IPS DF 19.7 (cell line): ENCODE results near the gene TIMP4.

ENCODE experiments used
- DNase-seq: peaks from one replicate; pipeline ENCODE4 v3.0.0-alpha.2; 2013; ENCODE audit warnings: low read depth, low spot score

TIMP4 gene

DNA sequence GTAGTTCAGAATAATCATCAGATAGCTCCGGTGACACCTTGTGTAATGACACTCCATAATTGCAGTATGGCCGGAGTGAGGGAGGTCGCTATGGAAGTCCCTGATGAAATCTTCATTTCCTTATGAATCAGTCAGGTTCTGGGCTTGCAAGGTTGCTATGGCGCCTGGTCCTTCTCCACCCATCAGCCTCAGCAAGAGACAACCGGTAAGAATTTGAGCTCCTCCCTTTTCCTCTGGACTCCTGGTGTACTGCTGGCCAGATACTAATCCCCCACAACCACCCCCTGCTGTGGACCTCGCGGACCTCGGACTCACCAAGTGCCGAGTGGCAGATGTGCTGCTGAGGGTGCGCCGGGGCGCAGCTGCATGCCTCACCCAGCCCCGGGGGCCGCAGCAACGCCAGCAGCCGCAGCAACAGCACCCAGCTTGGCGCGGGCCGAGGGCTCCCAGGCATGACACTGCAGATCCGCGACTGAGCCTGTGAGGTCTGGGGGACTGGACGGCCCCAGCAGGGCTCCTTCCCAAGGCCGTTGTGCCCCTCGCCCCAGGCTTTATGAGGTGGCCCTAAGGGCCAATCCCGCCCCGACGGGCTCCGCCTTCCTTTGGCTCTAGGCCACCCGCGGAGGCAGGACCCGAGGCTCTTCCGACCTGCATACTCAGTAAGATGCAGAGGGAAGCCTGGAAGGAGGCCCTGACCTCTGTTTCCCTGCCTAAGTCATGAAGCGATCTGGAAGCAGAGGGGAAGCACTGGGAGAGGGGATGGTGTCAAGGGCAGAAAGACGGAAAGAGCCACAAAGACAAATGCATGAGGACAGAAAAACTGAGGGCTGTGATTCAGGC lies at the start of gene TIMP4:
Gene TIMP4, minus strand, starts transcription at position 526 of the 840 bp plus-strand sequence. Its CDS starts 72 bp downstream, at position 454.
- no peak for DNase-seq

DNA sequence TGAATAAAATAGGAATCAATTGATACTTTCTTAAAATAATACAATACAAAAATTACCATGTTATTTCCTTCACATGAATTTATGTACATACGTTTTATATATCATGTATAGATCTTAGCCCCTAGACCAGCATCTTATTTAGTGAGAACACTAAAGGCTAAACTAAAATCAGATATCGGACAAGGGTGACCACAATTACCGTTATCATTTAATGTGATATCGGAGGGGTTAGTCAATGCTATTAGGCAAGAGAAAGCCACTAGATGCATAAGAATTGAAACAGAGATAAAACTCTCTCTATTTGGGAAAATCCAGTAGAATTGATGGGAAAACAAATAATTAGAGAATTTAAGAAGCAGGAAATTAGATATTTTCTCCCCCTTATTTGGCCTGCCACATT lies 46.5 kb upstream of the TIMP4 start:
- DNase-seq: no peak

DNA sequence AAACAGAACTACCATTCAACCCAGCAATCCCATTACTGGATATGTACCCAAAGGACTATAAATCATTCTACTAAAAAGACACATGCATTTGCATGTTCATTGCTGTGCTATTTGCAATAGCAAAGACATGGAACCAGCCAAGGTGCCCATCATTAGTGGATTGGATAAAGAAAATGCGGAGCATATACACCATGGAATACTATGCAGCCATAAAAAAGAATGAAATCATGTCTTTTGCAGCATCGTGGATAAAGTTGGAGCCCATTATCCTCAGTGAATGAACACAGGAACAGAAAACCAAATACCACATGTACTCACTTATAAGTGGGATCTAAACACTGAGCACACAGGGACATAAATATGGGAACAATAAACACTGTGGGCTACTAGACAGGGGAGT lies 43.1 kb upstream of the TIMP4 start:
- no peak for DNase-seq

GRCh38 chr3:12198301-12198700 lies 39.6 kb upstream of the TIMP4 start:
- no peak for DNase-seq

DNA sequence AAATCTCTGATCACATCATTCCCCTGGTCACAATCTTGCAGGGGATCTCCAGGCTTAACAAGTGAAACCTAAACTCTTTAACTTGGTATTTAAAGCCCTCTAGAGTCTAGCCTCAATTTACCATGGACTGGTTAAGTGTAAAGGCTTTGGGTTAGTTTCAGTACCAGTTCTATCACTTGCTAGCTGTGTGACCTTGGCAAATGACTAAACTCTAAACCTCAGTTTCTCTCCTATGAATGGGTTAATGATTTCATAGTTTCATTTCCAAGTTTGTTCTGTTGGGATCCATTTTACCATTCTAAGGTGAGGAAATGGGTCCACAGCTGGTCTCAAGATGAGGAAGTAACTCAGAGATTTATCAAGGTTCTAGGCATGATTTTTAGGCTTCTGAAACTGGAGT lies 38.8 kb upstream of the TIMP4 start:
- no peak for DNase-seq

- DNase-seq: no peak
These were observed 38.0 kb upstream of the TIMP4 start for GRCh38 chr3:12196684-12197083.

DNA sequence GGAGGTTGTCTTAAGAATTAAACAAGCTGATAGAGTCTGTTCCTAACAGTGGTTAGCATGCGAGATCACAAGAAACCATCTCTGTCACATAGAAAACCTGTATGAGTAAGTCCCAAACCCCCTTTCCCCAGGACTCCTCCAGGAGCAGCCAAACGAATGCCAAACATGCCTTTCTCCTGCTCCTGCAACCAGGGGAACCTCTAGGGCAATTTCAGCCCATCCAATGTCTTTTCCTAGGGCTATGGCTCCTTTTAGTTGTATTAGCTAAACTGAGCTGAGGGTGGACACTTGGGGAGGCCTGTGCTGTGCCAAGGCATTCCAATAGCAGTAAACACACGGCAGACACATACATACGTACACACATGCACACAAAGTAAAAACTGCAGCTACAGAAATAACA lies 36.5 kb upstream of the TIMP4 start:
- no peak for DNase-seq

DNA sequence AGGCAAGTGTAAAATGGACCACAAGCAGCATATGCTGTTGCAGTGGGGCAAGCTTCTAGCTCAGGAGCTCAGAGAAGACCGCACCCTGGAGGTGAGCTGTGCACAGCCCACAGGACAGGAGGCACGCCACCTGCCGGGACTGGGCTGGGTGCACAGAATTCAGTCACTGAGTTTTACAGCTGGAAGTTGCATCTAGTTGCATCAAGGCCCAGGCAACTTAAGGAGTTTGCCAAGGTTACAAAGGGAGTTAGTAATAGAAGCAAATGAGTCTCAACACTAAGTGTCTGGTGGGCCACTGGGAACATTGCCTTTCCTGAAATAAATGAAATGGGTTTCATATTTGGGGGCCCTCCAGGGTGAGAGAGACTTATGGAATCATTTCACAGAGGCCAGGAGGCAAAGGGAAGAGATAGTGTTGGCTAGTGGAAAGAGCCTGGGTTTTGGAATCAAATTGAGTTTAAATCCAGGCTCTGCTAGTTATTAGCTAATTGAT lies 36.0 kb upstream of the TIMP4 start:
- DNase-seq: no peak

- no peak for DNase-seq
These were observed 35.5 kb upstream of the TIMP4 start for GRCh38 chr3:12194209-12194608.

DNA sequence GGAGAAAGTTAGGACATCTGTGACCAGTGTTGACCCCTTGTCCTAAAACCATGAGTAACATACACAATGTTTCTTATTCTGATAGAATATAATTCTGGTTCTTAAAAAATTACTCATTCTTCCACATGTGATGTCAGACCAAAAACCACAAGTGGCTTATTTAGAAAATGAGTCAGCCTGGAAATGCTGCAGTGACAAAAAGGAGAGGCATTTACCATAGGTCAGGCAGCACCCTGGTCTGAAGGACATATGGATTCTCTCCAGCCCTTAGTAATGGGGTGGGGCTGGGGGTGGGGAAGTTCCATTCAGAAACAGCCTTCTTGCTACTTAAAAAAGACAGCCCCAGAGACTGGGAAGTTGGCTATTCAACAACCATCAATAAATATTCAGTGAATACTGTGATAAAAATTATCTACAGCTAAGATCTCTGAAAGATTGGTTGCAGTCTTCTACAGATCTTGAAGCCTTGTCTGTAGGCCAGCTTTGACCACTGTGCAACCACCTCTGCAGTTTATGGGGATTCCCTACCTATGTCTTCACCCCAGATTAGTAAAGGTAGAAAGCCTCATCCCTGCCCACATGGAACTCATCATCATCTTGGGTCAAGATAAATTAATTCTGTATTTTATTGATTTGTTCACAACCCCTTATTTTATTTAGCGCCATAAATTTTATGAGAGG lies 34.9 kb upstream of the TIMP4 start:
- no peak for DNase-seq

- no peak for DNase-seq
These were observed 34.2 kb upstream of the TIMP4 start for GRCh38 chr3:12192655-12193484.

- no peak for DNase-seq
These were observed 33.5 kb upstream of the TIMP4 start for GRCh38 chr3:12192173-12192572.

DNA sequence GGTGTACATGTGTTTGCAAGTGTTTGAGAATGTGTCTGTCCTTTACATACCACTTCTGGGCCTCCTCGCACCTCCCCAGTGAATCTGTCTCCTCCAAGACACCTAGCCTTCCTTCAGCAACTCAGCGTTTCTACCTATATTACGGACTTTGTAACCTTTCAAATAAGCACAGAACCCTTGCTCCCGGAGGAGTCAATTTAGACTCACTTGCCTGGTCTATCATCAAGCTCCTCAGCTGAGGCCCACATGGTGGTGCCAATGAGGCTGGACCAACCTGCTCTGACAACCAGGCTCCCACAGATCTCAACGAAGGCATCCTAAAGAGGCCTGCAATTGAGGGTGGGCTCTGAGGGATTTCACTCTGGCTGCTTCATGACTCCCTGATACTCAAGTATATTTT lies 32.8 kb upstream of the TIMP4 start:
- DNase-seq: no peak

GRCh38 chr3:12190832-12191231 lies 32.1 kb upstream of the TIMP4 start:
- DNase-seq: no peak

GRCh38 chr3:12190221-12190807 lies 31.6 kb upstream of the TIMP4 start:
- DNase-seq: no peak

DNA sequence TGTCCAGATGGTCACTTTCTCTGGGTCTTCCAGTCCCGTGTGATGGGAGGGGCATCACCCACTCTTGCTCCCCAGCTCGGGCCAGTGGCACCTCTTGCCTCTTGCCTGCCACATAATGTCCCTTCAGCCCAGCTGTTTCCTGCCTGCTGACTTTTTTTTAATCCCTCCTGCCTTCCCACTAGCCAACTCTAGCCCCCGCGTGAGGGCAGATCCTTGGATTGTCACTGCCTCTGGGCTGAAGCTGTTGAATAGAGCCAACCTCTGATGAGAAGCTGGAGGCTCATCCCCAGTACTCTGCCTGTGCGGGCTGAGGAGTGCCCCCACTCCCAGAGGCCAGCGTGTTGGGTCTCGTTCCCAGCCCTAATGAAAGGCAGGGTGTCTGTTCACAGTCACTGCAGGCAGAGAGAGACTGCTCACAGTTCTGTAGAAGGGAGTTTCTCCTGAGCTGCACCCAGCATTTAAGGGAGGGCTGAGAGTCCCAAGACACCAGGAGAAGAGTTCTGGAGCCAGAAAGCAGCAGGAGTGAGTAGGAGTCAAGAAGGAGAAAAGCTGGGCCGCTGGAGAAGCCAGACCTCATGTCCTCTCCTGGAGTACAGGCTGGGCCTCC lies 30.1 kb upstream of the TIMP4 start:
- no peak for DNase-seq

GRCh38 chr3:12188328-12188648 lies 29.6 kb upstream of the TIMP4 start:
- no peak for DNase-seq

DNA sequence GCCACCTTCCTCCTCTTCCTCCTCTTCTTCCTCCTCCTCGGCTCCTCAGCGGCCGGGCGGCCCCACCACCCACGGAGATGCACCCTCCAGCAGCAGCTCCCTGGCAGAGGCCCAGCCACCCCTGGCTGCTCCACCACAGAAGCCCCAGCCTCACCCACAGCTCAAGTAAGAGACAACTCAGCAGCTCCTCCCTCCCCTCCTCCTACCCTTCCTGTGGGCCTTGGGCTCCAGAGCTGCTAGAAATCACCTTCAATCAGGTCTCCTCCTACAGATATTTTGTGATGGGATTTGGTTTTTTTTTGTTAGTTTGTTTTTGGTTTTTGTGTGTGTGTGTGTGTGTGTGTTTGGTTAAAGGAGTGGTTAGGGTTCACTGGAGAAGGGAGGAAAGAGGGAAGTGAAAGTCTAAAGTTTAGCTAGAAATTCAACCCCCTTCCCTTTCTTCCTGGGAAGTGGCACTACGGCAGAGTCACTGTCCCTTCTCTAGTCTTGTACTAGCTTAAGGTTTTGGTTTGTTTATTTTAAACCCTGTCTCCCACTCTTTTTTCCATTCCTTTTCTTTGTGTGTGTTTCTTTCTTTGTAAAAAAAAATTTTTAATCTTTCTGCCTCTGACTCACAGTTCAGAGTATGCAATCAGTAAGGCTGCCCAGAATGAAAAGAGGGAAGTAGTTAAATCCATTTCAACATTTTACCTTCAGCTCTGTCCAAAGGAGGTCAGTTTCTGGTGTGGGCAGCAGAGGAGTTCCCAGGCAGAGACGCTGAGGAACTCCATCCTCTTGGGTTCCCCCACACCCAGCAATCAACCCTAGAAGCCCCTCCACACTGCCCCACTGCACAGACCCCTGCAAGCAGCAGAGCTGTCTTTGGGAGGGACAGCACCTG lies 29.0 kb upstream of the TIMP4 start:
- DNase-seq: no peak

DNA sequence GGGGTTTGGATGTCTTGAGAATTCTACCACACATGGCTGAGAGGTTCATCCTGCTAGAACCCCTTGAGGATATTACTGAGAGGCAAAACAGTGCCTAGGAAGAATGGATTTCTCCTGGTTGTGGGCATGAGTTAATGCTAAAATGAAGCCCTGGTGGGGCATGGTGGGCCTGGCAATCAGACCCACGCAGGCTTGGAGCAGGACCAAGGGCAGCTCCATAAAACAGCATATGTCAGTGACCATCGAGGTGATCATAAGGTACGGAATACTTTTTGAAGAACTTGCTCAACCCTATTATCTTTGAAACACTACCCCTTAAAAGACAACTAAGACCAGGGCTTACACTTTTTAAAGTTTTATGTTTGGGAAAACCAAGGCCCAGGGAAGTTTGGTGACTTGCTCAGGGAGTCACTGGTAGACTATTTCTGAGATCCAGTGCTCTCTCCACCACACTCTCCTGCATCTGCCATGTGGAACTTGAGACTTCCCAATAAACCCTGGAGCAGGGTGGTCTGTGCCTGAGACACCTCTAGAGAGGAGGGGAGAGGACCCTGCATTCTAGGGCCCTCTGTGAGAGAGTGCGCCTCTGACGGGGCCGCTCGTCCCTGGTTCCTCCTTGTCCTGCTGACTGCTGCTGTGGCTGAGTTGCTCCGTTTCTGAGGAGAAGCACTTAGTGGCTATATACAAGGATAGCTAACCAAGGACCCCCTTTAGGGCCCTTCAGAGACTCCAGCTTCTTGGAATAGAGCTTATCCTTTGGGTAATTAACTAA lies 28.0 kb upstream of the TIMP4 start:
- DNase-seq: no peak

- DNase-seq: no peak
These were observed 27.3 kb upstream of the TIMP4 start for GRCh38 chr3:12186046-12186445.
